HG03066 (cell line): ENCODE measurements around the gene SLC45A1.

Source experiments
- ATAC-seq: cut with Tn5 transposase; IDR thresholded peaks from one replicate; pipeline ENCODE4 v1.9.1; 2021; ENCODE audit warnings: low read depth; ENCODE audit not compliant: unreplicated experiment

Gene SLC45A1

DNA sequence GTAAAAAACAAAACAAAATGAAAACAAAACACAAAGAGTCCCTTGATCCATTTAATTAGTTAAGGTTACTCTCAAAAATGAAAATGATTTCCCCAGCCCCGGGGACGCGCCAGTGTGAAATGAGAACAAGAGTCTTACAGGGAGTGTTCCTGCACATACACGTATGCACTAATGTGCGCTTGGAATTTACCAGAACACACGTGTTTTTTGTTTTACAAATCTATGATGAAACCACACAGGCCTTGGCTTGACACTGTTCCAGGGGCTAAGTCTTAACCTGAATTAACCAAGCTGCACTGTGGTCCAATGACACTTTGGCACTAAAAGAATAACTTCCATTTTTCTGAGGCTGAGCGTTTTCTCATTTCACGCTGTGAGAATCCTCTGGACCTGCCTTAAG, 63.7 kb downstream of the SLC45A1 start:
- no peak for ATAC-seq

DNA sequence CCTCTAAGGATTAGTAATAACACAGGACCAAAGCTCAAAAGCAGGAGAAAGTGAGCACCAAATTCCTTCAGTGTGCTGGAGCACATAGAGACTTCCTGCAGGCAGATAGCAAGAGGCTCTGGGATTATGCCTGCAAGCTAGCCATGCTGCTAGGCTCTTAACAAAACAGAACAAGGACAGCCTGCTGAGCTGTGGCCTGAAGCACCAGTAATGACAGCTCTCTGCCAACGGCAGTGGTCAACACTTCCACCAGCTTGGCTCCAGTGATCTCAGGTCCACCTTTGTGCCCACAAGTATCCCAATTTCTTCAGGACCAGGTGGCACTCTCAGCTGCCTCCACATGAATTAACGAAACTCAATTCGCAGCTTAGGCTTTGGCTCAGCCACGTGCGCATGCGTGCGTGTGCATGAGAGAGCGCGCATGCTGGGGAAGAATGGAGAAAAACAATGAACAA, 64.2 kb downstream of the SLC45A1 start:
- no peak for ATAC-seq

DNA sequence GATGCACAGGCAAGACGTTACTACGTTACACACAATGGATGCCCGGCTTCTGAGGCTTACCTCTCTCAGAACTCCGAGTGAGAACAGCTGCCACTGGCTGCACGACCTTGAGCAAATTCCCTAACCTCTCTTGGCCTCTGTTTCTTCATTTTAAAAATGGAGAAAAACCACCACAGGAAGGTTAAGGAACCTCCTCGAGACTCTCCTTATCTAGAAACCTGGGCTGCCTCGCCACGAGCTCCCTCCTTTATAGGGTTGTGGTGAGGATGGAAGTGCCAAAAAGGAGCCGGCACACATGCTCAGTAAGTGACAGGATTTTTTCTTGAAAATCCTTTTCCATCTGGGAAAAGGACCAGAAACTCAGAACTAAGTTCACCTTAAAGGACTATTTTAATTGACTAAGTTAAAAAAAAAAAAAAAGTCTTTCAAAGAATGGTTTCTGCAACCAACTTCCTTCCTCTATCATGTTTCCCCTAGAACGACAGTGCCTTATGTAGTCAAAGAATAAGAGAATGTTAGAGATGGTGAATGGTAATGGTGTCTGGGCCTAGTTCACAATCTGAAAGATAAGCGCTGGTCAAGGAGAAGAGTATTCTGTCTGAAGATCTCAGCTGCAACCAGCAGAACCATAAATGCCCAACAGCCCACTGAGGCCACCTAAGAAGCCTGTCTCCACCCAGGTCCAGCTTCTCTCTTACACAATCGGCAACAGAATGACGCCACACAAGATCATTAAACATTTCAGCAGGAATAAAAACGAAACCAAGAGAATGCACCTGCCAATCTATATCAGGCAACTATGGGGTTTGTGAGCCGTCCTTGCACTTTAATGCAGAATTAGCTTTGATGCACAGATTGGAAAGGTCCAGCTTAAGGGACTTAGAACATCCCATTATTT, 64.9 kb downstream of the SLC45A1 start:
- ATAC-seq = no peak

DNA sequence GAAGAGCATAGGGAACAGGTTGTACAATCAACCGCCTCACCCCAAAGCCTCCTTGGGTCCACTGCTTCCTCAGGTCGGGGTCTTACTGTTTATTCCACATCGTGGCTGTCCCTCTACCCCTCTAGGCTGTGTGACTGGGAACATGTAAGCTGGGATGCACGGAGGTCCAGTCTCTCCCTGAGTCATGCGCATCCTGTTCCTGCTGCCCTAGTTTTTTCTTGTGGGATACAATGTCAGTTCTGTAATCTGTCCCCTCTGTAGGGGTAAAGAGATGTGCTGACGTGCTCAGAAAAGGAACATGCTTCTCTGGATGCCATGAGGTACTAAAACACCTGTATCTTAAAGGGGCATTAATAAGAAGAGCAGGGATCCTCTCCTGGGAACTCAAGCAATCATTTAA, 66.2 kb downstream of the SLC45A1 start:
- no peak for ATAC-seq

DNA sequence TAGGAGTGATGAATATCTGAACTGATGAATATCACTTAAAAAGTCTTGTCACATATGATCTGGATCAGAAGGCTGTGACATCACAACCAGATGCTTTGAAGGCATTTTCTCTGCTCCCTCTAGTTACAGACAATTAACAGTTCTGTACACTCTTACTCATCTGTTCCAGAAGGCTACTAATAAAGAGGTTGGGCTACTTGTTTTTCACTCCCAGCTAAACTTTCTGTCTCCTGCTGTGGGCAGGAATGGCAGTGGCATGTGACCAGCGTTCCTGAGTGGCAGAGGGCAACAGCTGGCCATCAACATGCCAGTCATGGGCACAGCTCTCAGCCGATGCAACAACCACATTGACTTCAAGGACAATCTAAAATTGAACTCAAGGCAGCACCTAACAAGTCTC, 66.7 kb downstream of the SLC45A1 start:
- no peak for ATAC-seq

DNA sequence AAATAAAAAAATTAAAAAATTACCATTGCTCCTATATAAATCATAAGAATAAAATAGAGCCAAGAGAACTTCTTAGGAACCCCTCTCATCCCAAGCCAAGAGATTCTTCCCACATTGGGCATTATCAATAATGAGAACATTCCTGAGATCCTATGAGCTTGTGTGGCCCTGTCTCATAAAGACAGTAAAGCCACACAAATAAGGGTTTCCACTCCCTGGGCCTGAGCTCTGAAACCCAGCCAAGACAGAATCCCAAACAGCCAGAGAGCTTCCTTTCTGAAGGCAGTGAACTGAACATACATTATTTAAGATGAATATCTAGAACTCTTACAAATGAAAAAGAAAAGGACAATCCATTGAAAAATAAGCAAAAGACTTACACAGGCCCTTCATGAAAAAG, 68.3 kb downstream of the SLC45A1 start:
- ATAC-seq = no peak

DNA sequence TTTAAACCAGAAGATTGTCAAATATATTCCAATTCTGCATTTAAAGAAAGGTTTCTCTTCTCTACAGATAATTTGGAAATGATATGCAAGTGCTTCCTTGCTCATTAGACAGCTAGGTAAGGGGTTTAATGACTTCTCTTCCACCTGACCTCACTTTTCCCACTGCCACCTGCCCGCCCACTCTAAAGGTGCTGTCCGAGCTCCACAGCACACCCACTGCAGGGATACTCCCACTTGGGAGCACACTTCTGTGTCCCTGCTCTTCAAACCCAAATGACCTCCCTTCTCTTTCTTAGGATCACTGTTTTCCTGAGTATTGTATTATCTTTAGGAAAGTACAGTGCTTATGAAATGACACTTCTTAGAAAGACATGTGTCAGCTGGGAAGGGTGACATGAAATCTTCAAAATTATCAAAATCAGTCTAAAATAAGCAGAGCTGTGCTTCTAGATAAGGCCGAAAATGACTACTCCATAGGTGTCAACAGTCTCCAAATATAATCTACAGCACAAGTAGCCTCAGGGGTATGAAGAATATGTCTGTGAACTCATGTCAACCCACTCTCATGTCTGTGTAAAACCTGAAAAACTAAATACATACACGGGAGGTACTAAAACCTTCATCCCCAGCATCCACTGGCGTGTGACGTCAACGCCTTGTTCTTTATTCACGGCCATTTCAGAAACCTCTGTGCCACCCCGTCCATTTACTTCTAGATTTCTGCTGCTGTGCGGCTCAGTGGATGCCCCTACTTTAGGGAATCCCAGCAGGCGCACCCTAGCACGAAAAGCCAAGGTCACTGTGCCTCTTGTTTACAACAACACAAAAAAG, 71.0 kb downstream of the SLC45A1 start:
- ATAC-seq = no peak

DNA sequence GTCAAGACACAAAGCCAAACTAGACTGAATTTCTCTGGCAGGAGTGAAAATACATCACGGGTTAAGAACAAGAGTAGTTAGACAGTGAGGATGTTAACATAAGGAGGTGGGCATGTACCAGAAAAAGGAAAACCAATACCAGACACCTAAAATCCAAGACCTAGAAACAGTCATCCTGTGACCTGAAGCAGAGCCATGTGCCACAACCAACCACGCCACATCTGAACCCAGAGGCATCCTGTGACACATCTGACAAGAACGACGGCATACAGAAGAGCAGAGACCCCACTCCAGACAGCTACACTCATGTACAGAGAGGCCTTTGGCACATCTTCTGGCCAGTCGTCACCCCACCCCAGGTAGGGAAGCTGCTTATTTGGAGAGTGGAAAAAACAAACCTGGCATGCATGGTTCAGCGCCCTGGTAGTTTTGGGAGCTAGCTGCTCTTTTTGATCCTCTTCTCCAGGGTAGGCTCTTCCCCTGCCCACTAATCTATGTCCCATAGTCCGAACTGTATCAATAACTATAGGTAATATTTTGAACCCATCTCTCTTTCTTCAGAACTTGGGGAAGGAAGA, 72.1 kb downstream of the SLC45A1 start:
- no peak for ATAC-seq

DNA sequence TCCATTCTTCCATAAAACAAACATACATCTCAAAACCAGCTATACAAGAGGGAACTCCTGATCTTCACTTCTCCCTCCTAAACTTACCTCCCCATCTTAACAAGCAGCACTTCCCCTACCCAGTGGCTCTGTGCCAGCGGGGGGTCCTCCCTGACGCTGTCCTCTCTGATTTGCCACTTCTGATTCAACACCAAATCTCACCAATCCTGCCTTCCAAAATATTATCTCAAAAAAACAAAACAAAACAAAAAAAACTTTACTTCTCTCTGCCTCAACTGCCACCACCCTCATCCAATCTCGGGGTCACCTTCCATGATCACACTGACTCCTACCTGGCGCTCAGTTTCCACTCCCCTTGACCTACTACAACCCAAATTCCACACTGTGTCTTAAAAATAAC, 72.8 kb downstream of the SLC45A1 start:
- ATAC-seq = no peak

DNA sequence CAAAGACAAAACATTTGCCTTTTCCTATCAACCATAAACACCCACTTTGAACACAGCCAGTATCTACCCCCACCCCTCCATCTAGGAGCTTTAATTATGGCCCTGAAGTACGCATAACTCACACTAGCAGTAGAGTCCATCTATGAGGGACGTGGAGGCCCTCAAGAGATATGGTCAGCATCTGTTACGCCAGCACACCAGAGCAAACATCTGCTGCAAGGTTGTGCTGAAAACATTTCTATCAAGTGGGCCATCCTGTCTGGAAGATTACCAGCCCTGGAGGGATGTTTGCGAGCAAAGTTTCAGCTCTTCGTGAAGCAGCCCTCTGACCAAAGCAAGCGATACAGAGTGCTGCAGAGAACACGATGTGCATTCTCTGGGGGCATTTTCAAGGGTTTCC, 74.6 kb downstream of the SLC45A1 start:
- ATAC-seq = no peak
